Spleen (tissue), 11 donors: ENCODE measurements around the gene C11orf16. TPM values are rescaled to one million over a fixed set of nuclear protein-coding genes. Genes with fewer than 3 reads are reported as not detected.

Source experiments
- DNase-seq: peaks from one replicate; pipeline ENCODE4 v3.0.0-alpha.2; 2020
- H3K27ac ChIP-seq, 8 donors: fragments of 200-600 bp; sonication (generic) in 7 of 8; 1 replicate in 4 of 8; 2 replicates in 4 of 8; pipeline versions ENCODE4 v1.5.0 to v1.8.0; 2016 to 2021; ENCODE audit warnings: inconsistent platforms in 4 of 8, mild to moderate bottlenecking in 4 of 8, moderate library complexity in 1 of 8
- H3K27me3 ChIP-seq, 7 donors: fragments of 200-600 bp; sonication (generic) in 6 of 7; replicated peaks in 1 of 7; 1 replicate in 4 of 7; 2 replicates in 3 of 7; pipeline versions ENCODE4 v1.5.0 to v1.8.0; 2016 to 2021; ENCODE audit warnings: inconsistent platforms in 3 of 7, mild to moderate bottlenecking in 1 of 7
- H3K36me3 ChIP-seq, 6 donors: fragments of 200-600 bp; sonication (generic) in 5 of 6; 1 replicate in 4 of 6; 2 replicates in 2 of 6; pipeline versions ENCODE4 v1.5.0 to v1.8.0; 2016 to 2021; ENCODE audit warnings: inconsistent platforms in 2 of 6
- H3K4me1 ChIP-seq, 6 donors: fragments of 200-600 bp; sonication (generic) in 5 of 6; 1 replicate in 3 of 6; 2 replicates in 3 of 6; pipeline versions ENCODE4 v1.5.0 to v1.8.0; 2016 to 2021; ENCODE audit warnings: inconsistent platforms in 3 of 6
- H3K4me3 ChIP-seq, 8 donors: fragments of 200-600 bp; sonication (generic) in 7 of 8; 1 replicate in 4 of 8; 2 replicates in 4 of 8; pipeline versions ENCODE4 v1.5.0 to v1.8.0; 2016 to 2021; ENCODE audit warnings: inconsistent platforms in 4 of 8, mild to moderate bottlenecking in 4 of 8, moderate library complexity in 2 of 8
- H3K9me3 ChIP-seq, 8 donors: fragments of 200-600 bp; sonication (generic) in 7 of 8; 1 replicate in 4 of 8; 2 replicates in 4 of 8; pipeline versions ENCODE4 v1.5.0 to v1.8.0; 2016 to 2021; ENCODE audit warnings: inconsistent platforms in 4 of 8
- CTCF ChIP-seq, 11 experiments: fragments of 200-600 bp in 7 of 11; fragments of 450-650 bp in 4 of 11; sonication (generic) in 4 of 11; IDR thresholded peaks in 8 of 11; conservative IDR thresholded peaks in 3 of 11; 1 replicate in 7 of 11; 2 replicates in 4 of 11; pipeline versions ENCODE4 v1.4.0 to v1.8.0; 2016 to 2021; ENCODE audit warnings: antibody characterized with exemption in 11 of 11, inconsistent platforms in 4 of 11, mild to moderate bottlenecking in 1 of 11
- POLR2A ChIP-seq, 3 donors: fragments of 450-650 bp; IDR thresholded peaks; one replicate each; pipeline ENCODE4 v1.5.1; 2017; ENCODE audit warnings: antibody characterized with exemption in 3 of 3, mild to moderate bottlenecking in 1 of 3
- POLR2AphosphoS5 ChIP-seq, 3 donors: sonication (generic); formaldehyde crosslinking; IDR thresholded peaks; one replicate each; pipeline ENCODE4 v1.5.1; 2017; ENCODE audit warnings: antibody characterized with exemption in 3 of 3
- WGBS, 5 donors: extraction: QIAGEN DNeasy Blood & Tissue Kit in 3 of 5; methylation state at CpG; one replicate each; pipeline versions ENCODE4 v1.1.5 to v1.1.7; 2013 to 2018; 5-methylcytosine and 5-hydroxymethylcytosine counted together
- intact Hi-C: fragments of 100-400 bp; cut with DNase I; formaldehyde crosslinking; loops from one replicate; pipeline ENCODE4 v1.15.0; 2023; ENCODE audit warnings: low total_unique reads
- polyA plus RNA-seq, 3 donors: library from polyadenylated mRNA; stranded (reverse); fragments of 200-250 nt; gene quantifications; one replicate each; pipeline ENCODE4 v1.2.1, GENCODE V29; 2013
- total RNA-seq, 7 donors: library from RNA; depleted of rRNA in 3 of 7; stranded (reverse); fragments of >200 nt in 3 of 7; fragmentation: NEBNext Ultra II Directional in 4 of 7; extraction: Animal tissue kit (Norgen Biotek cat#: 25700) in 4 of 7; gene quantifications; one replicate each; pipeline versions ENCODE4 v1.1.0 to v1.2.1, GENCODE V29; 2016 to 2021
- donor health status: healthy with polysubstance abuse.
- donor health status: DM: no; HTN: no; CAD: no; lungs with moderate emphysema.
- donor health status: DM: no; HTN: no; CAD: no.
- donor health status: Bipolar disorder and iron deficiency.
- donor health status: healthy.
- donor health status: DM: no; HTN: no; CAD: no.
- donor health status: DM: yes; HTN: yes; CAD: no.

The C11orf16 gene
- total and polyA plus RNA-seq, 10 donors, result not detected

- DNase-seq, result peak; percentile 98
- Histone ChIP-seq H3K4me1 (peaks cover 23 to 57% (median 43%) of the 10 kb centered on the region in 6 donors), H3K9me3 (no peaks in the 10 kb centered on the region), H3K36me3 (peaks cover 0 to 24% (median 0%) of the 10 kb centered on the region in 6 donors), H3K4me3 (peak within 1 kb of the TSS; percentile 74 to 97 (median 82)), H3K27me3 (no peaks in the 10 kb centered on the region), H3K27ac (peak within 1 kb of the TSS; percentile 94 to 99 (median 97))
- intact Hi-C loops, result loop anchor here (5.0 to 10.0 kb wide), 2 partner anchors 52 to 280 kb away; partner anchors contain the start of genes AKIP1, RPL27A and TRIM66
- 0 to 2% (median 1%) methylated on average over 41 to 67 of the region's 67 CpGs for WGBS, 5 donors
- peak; percentile 43 to 90 (median 51) for TF ChIP-seq POLR2A (IDR thresholded peaks at IDR 0.05)
- TF ChIP-seq CTCF (IDR thresholded peaks at IDR 0.05 in 8 of 11, conservative IDR thresholded peaks at IDR 0.05 in 3 of 11), result no peak
- TF ChIP-seq POLR2AphosphoS5 (IDR thresholded peaks at IDR 0.05), result peak; percentile 93 to 97 (median 96)
These were observed 31.9 kb upstream of the C11orf16 start, which contains the start of gene TMEM9B for GRCh38 chr11:8964324-8965320. TMEM9B (minus strand) TSS chr11:8964442; CDS start chr11:8964313, 129 bp downstream.

DNA sequence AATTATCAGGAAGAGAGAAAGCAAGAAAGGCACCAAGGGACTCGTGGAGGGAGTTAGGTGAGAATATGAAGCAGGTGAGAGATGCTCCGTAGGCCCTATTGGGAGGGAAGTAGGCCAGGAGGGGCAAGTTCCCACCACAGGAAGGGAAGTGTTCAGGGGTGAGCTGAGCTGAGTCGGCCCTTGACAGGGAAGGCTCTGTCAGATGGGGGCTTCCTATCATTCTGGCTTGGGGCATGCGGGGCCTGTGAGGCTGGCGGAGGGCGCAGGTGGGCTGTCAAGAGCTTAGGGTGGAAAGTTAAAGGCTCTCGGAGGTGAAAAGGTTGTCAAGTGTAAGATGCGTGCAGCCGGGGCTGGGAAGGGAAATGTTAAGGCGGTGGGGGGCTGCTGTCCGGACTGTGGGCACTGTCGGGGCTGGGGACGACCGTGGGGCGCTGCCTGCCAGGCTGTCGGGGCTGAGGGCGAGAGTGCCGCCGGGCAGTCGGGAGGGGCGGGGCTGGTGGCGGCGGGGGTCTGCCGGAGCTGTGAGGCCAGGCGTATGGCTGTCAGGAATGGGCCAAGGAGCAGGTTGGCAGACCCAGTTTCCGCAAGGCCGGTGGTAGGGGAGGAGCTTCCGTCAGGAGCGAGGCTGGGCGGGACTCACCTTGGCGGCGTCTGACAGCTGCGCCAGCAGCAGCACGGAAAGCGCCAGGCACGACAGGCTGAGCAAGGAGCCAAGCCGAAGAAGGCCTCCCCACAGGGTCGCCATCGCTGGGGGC is 31.0 kb upstream of the C11orf16 start:
- peaks cover 23 to 66% (median 51%) of the 10 kb centered on the region in 6 donors for H3K4me1 ChIP-seq
- intact Hi-C loops, result loop anchor here (5.0 to 10.0 kb wide), 2 partner anchors 51 to 279 kb away; partner anchors contain the start of genes AKIP1, RPL27A and TRIM66
- peak; percentile 96 for DNase-seq
- TF ChIP-seq POLR2A (IDR thresholded peaks at IDR 0.05) (no peak), POLR2AphosphoS5 (IDR thresholded peaks at IDR 0.05) (no peak), CTCF (IDR thresholded peaks at IDR 0.05 in 8 of 11, conservative IDR thresholded peaks at IDR 0.05 in 3 of 11) (no peak)
- H3K36me3 ChIP-seq, result peaks cover 0 to 30% (median 0%) of the 10 kb centered on the region in 6 donors
- no peaks in the 10 kb centered on the region for H3K9me3 ChIP-seq
- WGBS, 5 donors, result 2 to 4% (median 2%) methylated on average over 24 to 39 of the region's 39 CpGs
- no peaks in the 10 kb centered on the region for H3K27me3 ChIP-seq
- H3K4me3 ChIP-seq, result peak overlapping the region; percentile 74 to 97 (median 82)
- peak overlapping the region; percentile 94 to 99 (median 97) for H3K27ac ChIP-seq

GRCh38 chr11:8962841-8963240 is 30.1 kb upstream of the C11orf16 start:
- Histone ChIP-seq H3K4me3 (peak overlapping the region in 5 of 8 donors; percentile 74 to 92 (median 79)), H3K4me1 (peaks cover 23 to 71% (median 53%) of the 10 kb centered on the region in 6 donors), H3K36me3 (peaks cover 0 to 33% (median 0%) of the 10 kb centered on the region in 6 donors), H3K9me3 (no peaks in the 10 kb centered on the region), H3K27me3 (no peaks in the 10 kb centered on the region), H3K27ac (peak overlapping the region in 6 of 8 donors; percentile 31 to 99 (median 95))
- 25 to 44% (median 40%) methylated on average over 2 of the region's 2 CpGs for WGBS, 5 donors
- intact Hi-C loops, result loop anchor here (5.0 to 10.0 kb wide), 2 partner anchors 51 to 278 kb away; partner anchors contain the start of genes AKIP1, RPL27A and TRIM66
- TF ChIP-seq POLR2A (IDR thresholded peaks at IDR 0.05), result no peak
- no peak for TF ChIP-seq POLR2AphosphoS5 (IDR thresholded peaks at IDR 0.05)
- DNase-seq, result no peak

DNA sequence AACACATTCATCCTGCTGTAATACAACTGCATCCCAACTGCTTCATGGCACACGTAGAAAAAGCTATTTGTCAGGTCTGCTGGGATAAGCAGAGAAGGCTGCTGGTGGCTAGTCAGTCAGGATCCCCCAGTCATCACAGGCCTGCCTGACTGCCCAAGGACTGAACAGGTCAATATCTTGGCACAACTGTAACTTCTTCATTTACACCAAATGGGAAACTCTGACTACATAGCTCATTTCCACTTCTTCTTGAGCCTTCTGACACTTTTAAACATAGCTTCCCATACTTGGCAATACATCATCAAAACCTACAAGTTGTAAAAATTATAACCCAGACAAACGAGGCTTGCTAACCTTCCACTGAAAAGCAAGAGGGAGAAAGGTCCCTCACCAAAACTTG is 28.7 kb upstream of the C11orf16 start:
- intact Hi-C loops, result loop anchor here (5.0 to 10.0 kb wide), 2 partner anchors 49 to 277 kb away; partner anchors contain the start of genes AKIP1, RPL27A and TRIM66
- Histone ChIP-seq H3K4me1 (peaks cover 23 to 79% (median 53%) of the 10 kb centered on the region in 6 donors), H3K27me3 (no peaks in the 10 kb centered on the region), H3K27ac (peak overlapping the region in 2 of 8 donors; percentile 5 to 37), H3K4me3 (no peak overlapping the region), H3K9me3 (no peaks in the 10 kb centered on the region), H3K36me3 (peaks cover 0 to 40% (median 2%) of the 10 kb centered on the region in 6 donors)
- 63 to 78% (median 77%) methylated on average over 2 of the region's 2 CpGs for WGBS, 5 donors
- no peak for TF ChIP-seq POLR2A (IDR thresholded peaks at IDR 0.05)
- no peak for TF ChIP-seq CTCF (IDR thresholded peaks at IDR 0.05 in 8 of 11, conservative IDR thresholded peaks at IDR 0.05 in 3 of 11)
- TF ChIP-seq POLR2AphosphoS5 (IDR thresholded peaks at IDR 0.05), result no peak
- no peak for DNase-seq
